ENCODE data around the gene ADGRG3.

Gene ADGRG3

DNA sequence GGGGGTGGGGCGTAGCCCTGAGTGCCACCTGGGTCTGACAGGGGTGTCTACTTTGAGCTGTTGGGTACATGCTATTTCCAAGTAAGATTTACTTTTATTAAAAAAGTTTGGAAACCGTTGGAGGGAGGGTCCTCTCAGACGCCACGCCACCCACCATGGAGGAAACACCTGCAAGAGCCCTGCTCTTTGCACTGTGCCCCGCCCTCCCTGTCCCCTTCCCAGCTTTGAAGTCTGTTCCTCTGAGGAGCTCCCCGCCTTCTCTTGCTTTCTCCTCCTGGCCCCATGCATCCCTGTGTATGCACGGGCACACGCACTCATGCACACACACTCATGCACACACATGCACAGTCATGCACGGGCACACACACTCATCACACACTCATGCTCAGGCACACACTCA lies 24.2 kb upstream of the ADGRG3 start:
- Histone ChIP-seq H3K4me3 (replicated peaks; ENCODE audit: insufficient read depth, low read length) (no peak overlapping the region), H3K27ac (replicated peaks) (no peak overlapping the region), H3K27me3 (ENCODE audit: insufficient read depth, poor library complexity, severe bottlenecking) (no peaks in the 10 kb centered on the region)
- no peak for DNase-seq (ENCODE audit: low read depth in 1 of 2, low spot score in 1 of 2)
- TF ChIP-seq POLR2AphosphoS5 (IDR thresholded peaks at IDR 0.05; ENCODE audit: low read depth) (no peak), GABPA (IDR thresholded peaks at IDR 0.05; ENCODE audit: low read depth) (no peak), SPI1 (IDR thresholded peaks at IDR 0.05; ENCODE audit: borderline replicate concordance, low read depth) (no peak)
- TF ChIP-seq, protein P1, sequence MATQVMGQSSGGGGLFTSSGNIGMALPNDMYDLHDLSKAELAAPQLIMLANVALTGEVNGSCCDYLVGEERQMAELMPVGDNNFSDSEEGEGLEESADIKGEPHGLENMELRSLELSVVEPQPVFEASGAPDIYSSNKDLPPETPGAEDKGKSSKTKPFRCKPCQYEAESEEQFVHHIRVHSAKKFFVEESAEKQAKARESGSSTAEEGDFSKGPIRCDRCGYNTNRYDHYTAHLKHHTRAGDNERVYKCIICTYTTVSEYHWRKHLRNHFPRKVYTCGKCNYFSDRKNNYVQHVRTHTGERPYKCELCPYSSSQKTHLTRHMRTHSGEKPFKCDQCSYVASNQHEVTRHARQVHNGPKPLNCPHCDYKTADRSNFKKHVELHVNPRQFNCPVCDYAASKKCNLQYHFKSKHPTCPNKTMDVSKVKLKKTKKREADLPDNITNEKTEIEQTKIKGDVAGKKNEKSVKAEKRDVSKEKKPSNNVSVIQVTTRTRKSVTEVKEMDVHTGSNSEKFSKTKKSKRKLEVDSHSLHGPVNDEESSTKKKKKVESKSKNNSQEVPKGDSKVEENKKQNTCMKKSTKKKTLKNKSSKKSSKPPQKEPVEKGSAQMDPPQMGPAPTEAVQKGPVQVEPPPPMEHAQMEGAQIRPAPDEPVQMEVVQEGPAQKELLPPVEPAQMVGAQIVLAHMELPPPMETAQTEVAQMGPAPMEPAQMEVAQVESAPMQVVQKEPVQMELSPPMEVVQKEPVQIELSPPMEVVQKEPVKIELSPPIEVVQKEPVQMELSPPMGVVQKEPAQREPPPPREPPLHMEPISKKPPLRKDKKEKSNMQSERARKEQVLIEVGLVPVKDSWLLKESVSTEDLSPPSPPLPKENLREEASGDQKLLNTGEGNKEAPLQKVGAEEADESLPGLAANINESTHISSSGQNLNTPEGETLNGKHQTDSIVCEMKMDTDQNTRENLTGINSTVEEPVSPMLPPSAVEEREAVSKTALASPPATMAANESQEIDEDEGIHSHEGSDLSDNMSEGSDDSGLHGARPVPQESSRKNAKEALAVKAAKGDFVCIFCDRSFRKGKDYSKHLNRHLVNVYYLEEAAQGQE (IDR thresholded peaks at IDR 0.05; ENCODE audit: insufficient replicate concordance, low read depth), result no peak
- TF ChIP-seq, protein P2, sequence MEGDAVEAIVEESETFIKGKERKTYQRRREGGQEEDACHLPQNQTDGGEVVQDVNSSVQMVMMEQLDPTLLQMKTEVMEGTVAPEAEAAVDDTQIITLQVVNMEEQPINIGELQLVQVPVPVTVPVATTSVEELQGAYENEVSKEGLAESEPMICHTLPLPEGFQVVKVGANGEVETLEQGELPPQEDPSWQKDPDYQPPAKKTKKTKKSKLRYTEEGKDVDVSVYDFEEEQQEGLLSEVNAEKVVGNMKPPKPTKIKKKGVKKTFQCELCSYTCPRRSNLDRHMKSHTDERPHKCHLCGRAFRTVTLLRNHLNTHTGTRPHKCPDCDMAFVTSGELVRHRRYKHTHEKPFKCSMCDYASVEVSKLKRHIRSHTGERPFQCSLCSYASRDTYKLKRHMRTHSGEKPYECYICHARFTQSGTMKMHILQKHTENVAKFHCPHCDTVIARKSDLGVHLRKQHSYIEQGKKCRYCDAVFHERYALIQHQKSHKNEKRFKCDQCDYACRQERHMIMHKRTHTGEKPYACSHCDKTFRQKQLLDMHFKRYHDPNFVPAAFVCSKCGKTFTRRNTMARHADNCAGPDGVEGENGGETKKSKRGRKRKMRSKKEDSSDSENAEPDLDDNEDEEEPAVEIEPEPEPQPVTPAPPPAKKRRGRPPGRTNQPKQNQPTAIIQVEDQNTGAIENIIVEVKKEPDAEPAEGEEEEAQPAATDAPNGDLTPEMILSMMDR (IDR thresholded peaks at IDR 0.05; ENCODE audit: insufficient read depth, low read length), result no peak

DNA sequence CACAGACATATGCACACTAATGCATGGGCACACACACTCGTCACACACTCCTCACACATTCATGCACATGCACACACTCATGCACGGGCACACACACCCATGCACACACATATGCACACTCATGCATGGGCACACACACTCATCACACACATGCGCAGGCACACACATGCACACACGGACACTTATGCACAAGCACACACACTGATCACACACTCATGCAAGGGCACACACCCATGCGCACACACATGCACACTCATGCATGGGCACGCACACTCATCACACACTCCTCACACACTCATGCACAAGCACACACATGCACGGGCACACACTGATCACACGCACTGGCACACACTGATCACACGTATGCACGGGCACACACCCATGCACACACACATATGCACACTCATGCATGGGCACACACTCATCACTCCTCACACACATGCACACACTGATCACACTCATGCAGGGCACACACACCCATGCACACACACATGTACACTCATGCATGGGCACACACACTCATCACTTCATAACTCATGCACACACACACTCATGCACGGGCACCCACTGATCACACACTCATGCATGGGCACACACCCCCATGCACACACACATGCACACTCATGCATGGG lies 23.6 kb upstream of the ADGRG3 start:
- TF ChIP-seq, protein P2 (IDR thresholded peaks at IDR 0.05; ENCODE audit: insufficient read depth, low read length), result no peak
- TF ChIP-seq POLR2AphosphoS5 (IDR thresholded peaks at IDR 0.05; ENCODE audit: low read depth) (no peak), GABPA (IDR thresholded peaks at IDR 0.05; ENCODE audit: low read depth) (no peak), SPI1 (IDR thresholded peaks at IDR 0.05; ENCODE audit: borderline replicate concordance, low read depth) (no peak)
- TF ChIP-seq, protein P1 (IDR thresholded peaks at IDR 0.05; ENCODE audit: insufficient replicate concordance, low read depth), result no peak
- DNase-seq (ENCODE audit: low read depth in 1 of 2, low spot score in 1 of 2), result no peak
- Histone ChIP-seq H3K27me3 (ENCODE audit: insufficient read depth, poor library complexity, severe bottlenecking) (no peaks in the 10 kb centered on the region), H3K27ac (replicated peaks) (no peak overlapping the region), H3K4me3 (replicated peaks; ENCODE audit: insufficient read depth, low read length) (no peak overlapping the region)

DNA sequence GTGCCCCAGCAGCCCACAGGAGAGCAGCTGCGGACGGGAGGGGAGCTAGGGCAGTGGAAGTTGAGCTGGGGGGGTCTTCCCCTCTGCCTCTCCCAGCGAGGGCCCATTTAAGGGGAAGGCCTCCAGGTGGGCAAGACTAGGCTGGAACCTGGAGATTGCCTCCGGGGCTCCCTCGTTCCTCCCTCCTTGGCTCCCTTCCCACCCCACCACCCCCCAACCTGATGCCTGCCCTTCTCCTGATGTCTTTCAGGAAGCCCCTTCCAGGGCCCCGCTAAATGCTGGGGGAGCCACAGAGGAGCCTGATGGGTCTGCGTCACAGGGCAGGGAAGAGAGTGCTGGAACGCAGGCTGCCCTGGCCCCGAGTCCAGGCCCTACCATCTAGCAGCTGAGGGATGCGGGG lies 22.9 kb upstream of the ADGRG3 start:
- H3K4me3 ChIP-seq (replicated peaks; ENCODE audit: insufficient read depth, low read length), result no peak overlapping the region
- DNase-seq (ENCODE audit: low read depth in 1 of 2, low spot score in 1 of 2), result no peak
- TF ChIP-seq GABPA (IDR thresholded peaks at IDR 0.05; ENCODE audit: low read depth) (no peak), POLR2AphosphoS5 (IDR thresholded peaks at IDR 0.05; ENCODE audit: low read depth) (no peak), SPI1 (IDR thresholded peaks at IDR 0.05; ENCODE audit: borderline replicate concordance, low read depth) (no peak)
- TF ChIP-seq, protein P2 (IDR thresholded peaks at IDR 0.05; ENCODE audit: insufficient read depth, low read length), result no peak
- TF ChIP-seq, protein P1 (IDR thresholded peaks at IDR 0.05; ENCODE audit: insufficient replicate concordance, low read depth), result no peak
- H3K27ac ChIP-seq (replicated peaks), result no peak overlapping the region
- H3K27me3 ChIP-seq (ENCODE audit: insufficient read depth, poor library complexity, severe bottlenecking), result no peaks in the 10 kb centered on the region
